Fibroblast of skin of abdomen (primary cell): ENCODE measurements around the gene C1orf52.

Experiments
- DNase-seq: peaks from one replicate; pipeline ENCODE4 v3.0.0-alpha.2; 2013

C1orf52 gene

GRCh38 chr1:85229574-85230097 lies 29.8 kb downstream of the C1orf52 start:
- DNase-seq = no peak

DNA sequence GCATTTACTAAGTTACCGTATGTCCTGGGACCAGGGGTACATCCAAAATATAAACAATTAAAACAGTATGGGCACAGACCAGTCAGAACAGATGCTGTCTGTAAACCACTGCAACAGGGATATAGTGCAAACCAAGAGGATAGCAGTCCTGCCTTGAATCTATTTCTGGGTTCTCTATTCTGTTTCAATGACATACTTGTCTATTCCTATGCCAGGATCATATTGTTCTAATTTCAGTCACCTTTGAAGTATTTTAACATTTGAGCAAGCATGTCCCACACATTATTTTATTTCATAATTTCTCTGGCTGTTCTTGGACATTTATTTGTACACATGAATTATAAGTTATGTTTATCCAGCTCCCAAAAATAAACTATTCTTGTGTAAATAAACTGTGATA lies 30.5 kb downstream of the C1orf52 start:
- no peak for DNase-seq

GRCh38 chr1:85225624-85226380 lies 33.7 kb downstream of the C1orf52 start:
- DNase-seq = peak; percentile 28

DNA sequence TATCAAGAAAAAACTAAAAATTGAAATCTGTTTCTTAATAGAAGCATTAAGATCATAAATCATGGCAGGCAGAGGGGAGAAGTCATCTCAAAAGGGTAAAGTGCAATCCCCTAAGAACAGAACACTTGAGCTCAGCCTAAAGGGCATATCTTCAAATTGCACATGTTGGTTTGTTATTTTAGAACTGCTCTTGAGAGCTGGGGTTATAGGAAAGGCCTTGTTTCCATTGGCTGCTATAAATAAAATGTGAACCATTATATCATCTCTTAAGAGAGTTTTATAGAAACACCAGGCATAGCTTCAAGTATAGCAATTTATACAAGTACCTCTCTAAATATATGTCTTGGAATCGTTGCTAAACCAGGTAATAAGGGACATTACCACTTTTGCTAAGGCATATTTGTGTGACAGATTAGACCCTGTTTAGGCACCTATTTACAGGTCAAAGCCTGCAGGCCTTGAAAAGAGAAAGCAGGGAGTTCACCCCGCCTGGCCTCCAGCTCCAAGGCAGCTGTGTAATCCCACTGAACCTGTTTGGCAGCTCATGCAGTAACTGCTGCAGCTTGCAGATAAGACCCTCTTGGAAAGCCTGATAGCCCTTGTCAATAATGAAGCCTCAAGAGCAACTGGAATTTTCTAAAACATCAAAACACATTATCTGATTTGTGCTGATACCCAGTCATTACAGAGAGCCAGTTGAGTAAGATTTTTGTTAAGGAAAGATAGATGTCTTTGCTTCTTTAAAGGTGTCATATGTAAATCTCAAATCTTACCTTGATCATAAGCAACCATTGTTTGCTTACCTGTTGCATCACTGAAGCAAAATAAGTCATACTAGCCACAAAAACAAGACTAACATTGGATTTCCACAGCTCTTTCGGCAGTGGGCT lies 34.5 kb downstream of the C1orf52 start:
- DNase-seq = no peak

DNA sequence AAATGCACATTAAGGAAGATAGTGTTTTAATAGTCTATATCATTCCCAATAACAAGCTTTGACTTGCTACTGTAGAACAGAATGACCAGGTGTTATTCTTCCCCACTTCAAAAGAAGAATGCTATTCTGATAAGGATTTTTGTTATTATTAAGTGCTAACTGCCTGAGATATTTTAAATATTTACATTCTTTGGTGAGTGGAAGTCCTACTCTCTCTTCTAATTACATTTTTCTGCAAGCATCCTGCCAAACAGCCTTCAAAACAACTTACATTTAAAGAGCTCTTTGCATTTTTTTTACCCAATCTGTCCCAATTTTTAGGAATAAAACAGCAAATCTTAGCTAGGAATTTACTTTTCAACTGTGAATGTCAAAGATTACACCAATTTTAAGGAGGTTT lies 35.2 kb downstream of the C1orf52 start:
- DNase-seq = no peak

DNA sequence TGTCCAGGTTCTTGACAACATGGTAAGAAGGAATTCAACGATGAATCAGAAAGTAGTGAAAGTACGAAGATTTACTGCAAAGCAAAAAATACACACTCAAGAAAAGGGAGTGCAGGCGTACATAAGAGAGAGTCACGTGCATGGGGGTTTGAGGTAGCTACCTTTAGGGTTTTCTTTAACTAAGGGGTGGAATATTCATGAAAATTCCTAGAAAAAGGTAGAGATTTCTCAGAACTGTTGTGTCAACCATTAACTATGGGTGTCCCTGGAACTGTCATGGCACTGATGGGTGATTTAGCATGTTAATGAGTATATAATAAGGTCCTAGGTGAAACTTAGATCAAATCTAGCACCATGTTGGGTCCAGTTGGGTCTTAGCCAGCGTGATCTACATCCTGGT lies 36.1 kb downstream of the C1orf52 start:
- no peak for DNase-seq

DNA sequence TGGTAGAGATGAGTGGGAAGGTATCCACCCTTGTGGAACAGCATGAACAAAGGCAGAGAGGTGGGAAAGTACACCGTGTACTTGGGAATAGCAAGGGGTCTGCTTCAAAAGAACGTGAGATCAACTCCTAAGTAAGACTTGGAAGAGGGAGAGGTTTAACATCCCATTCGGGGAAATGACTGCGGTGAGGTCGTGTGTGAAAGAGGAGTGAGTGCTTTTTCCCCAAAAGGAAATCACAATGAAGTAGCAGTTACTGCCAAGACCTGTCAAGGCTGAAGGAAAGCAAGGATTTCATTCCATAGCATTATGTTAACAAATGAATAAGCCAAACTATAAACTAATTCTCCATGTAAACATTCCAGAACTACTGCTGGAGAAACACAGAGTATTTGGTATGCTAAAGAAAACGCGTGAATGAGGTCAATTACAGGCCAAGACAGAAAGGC lies 38.7 kb downstream of the C1orf52 start:
- peak; percentile 51 for DNase-seq

DNA sequence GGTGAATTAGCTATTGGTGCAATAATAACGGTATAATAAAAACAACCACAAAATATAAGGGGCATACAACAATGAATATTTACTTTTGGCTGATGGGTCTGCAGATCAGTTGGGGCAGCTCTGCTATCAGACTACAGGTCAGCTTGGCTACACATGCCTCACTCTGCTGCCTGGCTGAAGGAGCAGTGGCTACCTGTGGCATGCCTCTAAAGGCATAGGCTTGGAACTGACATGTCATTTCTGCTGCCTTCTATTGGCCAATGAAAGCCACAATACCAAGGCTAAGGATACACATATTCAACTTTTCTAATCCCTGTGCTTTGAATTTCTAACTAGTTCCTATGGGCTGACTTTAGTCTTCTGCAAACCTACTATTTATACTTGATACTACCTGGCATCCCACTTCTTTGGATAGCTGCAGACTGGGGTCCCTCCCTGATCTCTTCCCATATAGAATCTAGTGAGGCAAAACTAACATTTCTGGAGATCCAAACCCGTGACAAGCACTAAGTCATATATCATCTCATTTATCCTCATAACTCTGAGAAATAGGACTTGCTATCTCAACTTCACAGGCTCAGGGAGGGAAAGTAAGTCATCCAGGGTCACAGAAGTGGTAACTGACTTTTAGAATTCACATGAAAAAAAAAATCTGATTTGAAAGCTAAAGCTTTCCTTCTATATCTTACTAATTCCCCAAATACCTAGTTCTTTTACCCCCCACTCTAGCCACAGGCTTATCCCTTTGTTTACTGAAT lies 39.4 kb downstream of the C1orf52 start:
- DNase-seq = no peak

- no peak for DNase-seq
Observed at GRCh38 chr1:85216697-85217096, 42.8 kb downstream of the C1orf52 start.

GRCh38 chr1:85214654-85215053 lies 44.8 kb downstream of the C1orf52 start:
- DNase-seq = no peak

- DNase-seq = no peak
Observed at GRCh38 chr1:85208488-85208887, 51.0 kb downstream of the C1orf52 start.

DNA sequence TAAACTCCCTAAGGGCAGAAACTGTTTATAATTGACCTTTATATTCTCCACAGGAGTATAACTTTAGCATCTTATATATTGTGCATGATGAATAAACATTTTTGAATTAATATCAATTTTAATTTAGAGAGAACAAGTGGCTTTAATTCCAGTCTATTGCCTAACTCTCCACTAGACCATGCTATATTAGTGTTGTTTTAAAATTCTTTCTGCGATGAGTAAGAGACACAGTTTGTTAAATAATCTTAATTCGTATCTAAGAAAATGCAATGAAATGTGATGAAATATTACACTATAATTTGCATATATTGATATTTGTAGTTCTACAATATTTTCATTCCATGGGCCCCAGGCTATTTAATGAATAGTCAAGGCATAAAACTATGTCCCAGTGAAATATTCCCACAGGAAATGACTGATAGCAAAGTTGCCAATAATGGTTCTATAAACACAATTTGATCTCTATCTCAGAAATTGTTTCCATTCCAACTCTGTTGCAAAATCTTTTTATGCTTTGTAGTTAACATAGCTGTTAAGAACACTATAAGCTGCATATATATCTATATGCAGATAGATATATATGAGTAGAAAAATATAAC lies 55.8 kb downstream of the C1orf52 start:
- peak; percentile 34 for DNase-seq

GRCh38 chr1:85202864-85203255 lies 56.6 kb downstream of the C1orf52 start:
- DNase-seq = no peak

DNA sequence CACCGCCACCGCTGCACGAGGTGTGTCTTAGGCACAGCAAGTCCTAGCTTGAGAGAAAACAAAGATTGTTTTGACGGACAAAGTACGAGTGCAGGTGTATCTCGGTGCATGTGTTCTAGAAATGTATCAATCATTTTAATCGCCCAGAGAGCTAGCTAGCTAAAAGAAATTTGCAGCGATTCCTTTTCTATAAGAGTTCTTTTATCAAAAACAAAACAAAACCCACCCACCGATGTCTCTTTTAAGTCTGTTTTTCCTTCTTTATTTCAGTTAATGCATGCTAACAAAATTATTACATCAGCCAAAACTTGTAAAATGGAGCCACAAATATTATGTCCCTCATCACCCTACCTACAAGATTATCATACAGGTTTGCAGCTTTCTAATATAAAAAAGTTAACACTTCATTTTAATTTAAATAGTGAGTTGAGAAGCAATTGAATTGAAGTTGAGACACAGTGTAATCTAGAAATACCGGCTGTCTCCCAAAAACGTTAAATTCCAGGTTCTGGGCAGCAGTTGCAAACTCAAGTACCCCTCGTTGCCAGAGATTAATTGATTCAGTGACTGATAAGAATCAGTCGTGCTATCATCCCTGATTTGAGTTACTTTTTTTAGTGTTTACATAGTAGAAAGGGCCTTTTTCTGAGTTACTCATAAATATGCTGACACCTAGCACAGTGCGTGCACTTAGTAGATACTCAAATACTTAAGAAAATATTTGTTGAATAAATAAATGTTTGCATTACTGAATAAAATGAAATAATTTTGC lies 57.2 kb downstream of the C1orf52 start:
- no peak for DNase-seq

GRCh38 chr1:85201340-85202091 lies 57.9 kb downstream of the C1orf52 start:
- DNase-seq = peak; percentile 79

- DNase-seq = peak; percentile 74
Observed at GRCh38 chr1:85200463-85201339, 58.8 kb downstream of the C1orf52 start, which contains the start of gene SYDE2. Gene SYDE2, minus strand, starts transcription at chr1:85201016. Its CDS starts 20 bp downstream, at chr1:85200996.
